Measurements from ENCODE around the gene RAB26. TPM values are rescaled to one million over a fixed set of nuclear protein-coding genes. Genes with fewer than 3 reads are reported as not detected.
A peak's percentile ranks its signal among the peaks of the same experiment; 100 is the strongest.
"Not testable (repeated sequence)": the region's sequence is repeated elsewhere in the genome, so short reads cannot be mapped to it uniquely, and the experiment has no call there.

RAB26 gene
- 1 to 10 TPM; 2.7 to 3.1 (median 3.0) TPM for polyA plus RNA-seq (ENCODE audit: insufficient read length in 3 of 3)

DNA sequence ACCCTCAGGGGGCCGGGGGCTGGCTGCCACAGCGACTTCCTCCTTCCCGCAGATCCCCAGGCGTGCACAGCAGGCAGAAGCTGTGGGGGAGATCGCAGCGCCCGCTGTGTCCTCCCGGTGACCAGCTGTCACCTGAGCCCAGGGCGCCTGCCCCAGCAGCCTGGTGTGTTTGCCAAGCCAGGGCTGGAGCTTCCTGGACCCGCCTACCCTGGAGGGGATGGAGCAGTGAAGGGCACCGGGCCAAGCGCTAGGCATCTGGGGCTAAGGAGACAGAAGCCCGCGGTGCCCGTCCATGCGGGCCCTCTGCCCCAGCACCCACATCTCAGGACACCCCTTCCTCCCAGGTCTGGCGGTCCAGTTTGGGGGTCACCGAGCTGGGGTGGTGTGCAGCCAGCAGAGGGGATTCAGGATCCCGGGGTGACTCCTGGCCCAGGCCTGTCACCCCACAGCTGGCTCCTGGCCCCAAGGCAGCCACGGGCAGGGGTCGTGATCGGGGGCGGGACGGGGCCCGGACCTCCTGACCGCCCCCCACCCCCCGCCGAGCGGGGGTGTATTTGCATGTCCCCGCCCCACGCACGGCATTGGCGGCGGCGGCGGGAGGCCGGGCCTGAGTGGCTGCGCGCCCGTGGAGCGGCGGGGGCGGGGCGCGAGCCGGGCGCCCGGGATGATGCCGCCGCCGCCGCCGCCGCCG is at the start of gene RAB26:
Gene RAB26 (plus strand): TSS at position 645 of the 691 bp plus-strand sequence. CDS start 159 bp downstream, outside the sequence.
- peak in 1 of 3 donors; percentile 25 for DNase-seq (ENCODE audit: low read depth in 3 of 3, low spot score in 2 of 3)

GRCh38 chr16:2101581-2101980 is 46.8 kb upstream of the RAB26 start:
- not testable (repeated sequence) for DNase-seq (ENCODE audit: low read depth in 3 of 3, low spot score in 2 of 3)

GRCh38 chr16:2102471-2102870 is 46.0 kb upstream of the RAB26 start:
- no peak for DNase-seq (ENCODE audit: low read depth in 3 of 3, low spot score in 2 of 3)

DNA sequence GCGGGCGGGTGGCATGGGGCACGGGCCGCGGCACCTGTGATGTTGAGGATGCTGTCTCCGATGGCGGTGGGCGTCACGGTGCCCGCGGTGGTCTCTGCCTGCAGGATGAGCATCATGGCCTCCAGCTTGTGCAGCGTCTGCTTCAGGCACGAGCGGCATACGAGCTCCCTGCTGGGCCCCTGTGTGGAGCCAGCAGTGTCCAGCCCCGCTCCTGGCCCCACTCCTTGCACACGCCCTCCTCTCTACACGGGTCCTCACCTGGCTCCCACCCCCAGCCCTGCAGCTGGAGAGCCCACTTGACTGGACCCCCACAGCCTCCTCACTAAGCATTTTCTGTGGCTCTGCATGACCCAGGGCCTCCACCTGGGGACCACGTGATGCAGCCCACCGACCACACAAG is 44.0 kb upstream of the RAB26 start:
- not testable (repeated sequence) for DNase-seq (ENCODE audit: low read depth in 3 of 3, low spot score in 2 of 3)

DNA sequence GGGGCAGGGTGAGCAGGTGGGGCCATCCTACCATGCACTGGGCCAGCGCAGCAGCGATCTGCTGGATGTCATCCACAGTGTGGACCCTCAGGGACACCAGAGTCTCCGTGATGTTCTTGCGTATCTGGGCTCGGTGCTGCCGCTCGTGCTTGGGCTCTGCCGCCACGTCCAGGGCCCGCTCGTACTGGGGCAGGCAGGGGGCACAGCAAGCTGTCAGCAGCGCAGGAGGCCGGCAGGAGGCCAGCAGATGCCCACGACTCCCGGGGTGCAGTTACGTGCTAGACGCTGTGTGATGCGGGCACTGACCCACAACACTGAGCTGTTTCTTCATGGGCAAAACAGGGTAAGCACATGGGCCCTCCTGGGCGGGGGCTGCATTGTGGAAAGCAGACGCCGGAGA is 43.1 kb upstream of the RAB26 start:
- DNase-seq (ENCODE audit: low read depth in 3 of 3, low spot score in 2 of 3) = not testable (repeated sequence)

DNA sequence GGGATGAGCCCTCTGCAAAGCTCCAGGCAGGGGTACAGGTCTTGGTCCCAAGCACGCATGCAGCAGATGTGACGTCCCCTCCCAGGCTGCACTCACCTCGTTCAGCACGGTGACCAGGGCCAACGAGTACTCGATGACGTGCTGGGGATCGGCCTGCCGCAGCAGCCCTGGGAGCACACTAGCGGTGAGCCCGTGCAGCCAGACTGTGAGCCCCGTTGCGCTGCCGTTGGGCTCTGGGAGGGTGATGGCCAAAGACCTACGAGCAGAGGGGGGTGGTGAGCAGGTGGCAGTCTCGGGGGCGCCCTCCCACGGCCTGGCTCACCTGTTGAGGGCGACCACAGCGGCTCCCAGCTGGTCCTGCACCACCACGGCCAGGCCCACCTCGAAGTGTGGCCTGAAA is 42.7 kb upstream of the RAB26 start:
- not testable (repeated sequence) for DNase-seq (ENCODE audit: low read depth in 3 of 3, low spot score in 2 of 3)

- not testable (repeated sequence) for DNase-seq (ENCODE audit: low read depth in 3 of 3, low spot score in 2 of 3)
Measured at GRCh38 chr16:2106211-2106610, 42.2 kb upstream of the RAB26 start.

- DNase-seq (ENCODE audit: low read depth in 3 of 3, low spot score in 2 of 3) = not testable (repeated sequence)
Measured at GRCh38 chr16:2107121-2107790, 41.2 kb upstream of the RAB26 start.

DNA sequence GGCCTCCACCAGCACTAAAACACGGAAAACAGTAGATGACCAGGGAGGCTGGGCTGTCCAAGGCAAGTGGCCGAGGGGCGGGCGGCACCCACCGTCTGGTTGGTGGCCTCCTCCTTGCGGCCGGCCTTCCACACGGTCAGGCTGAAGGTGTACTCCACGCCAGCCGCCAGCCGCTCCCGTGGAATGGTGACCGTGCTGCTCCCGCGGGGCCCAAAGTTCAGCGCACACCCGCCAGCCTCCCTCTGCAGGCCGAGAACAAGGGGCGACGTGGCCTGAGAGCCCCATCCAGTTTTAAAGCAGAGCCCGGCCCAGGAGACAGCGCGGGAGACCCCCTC is 40.7 kb upstream of the RAB26 start:
- not testable (repeated sequence) for DNase-seq (ENCODE audit: low read depth in 3 of 3, low spot score in 2 of 3)

GRCh38 chr16:2108446-2109270 is 39.8 kb upstream of the RAB26 start:
- DNase-seq (ENCODE audit: low read depth in 3 of 3, low spot score in 2 of 3) = not testable (repeated sequence)

GRCh38 chr16:2109271-2109580 is 39.2 kb upstream of the RAB26 start:
- DNase-seq (ENCODE audit: low read depth in 3 of 3, low spot score in 2 of 3) = not testable (repeated sequence)

DNA sequence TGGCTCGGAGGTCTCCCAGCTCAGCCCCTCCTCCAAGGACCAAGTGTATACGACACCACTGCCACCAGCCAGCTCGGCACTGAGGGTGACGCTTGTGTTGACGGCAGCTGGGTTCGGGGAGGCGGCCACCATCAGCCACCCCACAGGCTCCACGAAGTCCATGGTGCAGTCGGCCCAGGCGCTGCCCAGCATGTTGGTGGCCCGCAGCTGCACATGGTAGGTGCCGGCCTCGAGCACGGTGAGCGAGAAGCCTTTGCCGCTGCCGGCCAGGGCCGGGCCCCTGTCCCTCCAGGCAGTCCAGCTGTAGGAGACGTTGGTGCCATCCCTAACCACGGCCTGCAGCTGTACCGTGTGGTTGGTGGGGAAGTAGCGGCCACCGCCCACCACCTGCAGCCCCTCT is 38.6 kb upstream of the RAB26 start:
- DNase-seq (ENCODE audit: low read depth in 3 of 3, low spot score in 2 of 3) = not testable (repeated sequence)

DNA sequence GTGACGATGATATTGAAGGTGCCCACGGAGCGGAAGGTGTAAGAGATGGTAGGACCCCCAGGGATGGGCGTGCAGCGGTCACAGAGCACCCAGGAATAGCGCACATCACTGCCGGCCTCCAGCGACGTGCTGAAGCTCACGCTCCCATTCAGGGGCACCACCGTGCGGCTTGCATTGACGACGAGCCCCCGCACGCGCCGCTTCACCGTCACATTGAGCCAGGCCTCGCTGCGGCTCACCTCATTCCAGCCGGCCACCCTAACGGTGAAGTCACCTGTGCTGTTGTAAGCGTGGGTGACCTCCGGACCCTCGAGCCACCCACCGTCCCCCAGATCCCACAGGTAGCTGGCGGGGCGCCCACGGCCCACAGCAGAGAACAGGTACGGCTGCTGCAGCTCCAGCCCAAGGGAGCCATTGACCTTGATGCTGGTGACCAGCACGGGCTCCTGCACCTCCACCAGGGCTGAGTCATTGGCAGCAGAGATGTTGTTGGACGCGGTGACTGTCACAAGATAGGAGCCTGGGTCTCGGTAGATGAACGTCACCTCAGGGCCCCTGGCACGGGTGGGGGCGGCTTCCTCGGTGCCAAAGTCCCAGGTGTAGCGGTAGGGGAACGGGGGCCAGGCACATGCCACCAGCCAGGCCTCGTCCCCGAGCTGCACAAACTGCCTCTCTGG is 38.0 kb upstream of the RAB26 start:
- DNase-seq (ENCODE audit: low read depth in 3 of 3, low spot score in 2 of 3) = not testable (repeated sequence)

GRCh38 chr16:2111009-2111353 is 37.4 kb upstream of the RAB26 start:
- not testable (repeated sequence) for DNase-seq (ENCODE audit: low read depth in 3 of 3, low spot score in 2 of 3)

DNA sequence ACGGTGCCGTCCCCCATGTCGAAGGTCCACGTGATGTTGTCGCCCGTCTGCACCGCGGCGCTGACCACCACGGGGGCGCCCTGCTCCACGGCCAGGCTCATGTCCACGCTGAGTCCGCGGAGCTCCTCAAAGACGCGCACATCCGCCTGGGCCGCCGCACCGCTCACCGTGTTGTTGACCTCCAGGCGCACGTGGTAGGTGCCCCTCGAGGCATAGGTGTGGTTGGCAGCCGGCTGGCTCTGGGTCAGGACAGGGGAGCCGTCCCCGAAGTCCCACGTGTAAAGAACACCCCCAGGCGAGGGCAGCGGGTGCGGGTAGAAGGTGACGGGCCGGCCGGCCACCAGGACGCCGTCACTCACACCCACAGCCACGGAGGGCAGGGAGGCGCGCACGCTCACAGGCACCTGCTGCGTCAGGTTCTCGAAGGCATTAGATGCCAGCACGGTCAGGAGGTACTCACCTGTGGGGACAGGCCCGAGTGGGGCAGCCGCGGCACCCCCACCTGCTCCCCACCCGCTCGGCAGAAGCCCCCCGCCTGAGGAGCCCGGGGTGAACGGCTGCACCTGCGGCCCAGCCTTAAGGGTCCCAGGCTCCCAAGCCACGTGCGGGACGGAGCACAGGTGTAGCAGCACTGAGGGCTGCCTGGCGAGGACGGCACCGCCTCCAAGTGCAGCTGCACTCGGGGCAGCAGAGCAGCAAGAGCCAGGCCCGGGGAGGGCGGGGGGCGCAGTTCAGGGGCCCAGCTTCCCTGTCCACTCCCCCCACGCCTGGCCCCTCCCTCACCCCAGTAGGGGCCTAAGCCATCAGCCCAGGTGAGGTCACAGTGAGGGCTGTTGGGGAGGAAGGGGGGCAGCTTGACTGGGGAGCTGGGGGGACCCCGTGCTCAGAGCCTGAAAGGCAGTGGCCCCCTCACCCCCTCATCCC is 36.8 kb upstream of the RAB26 start:
- DNase-seq (ENCODE audit: low read depth in 3 of 3, low spot score in 2 of 3) = not testable (repeated sequence)

- DNase-seq (ENCODE audit: low read depth in 3 of 3, low spot score in 2 of 3) = not testable (repeated sequence)
Measured at GRCh38 chr16:2112539-2113106, 35.8 kb upstream of the RAB26 start.

- DNase-seq (ENCODE audit: low read depth in 3 of 3, low spot score in 2 of 3) = not testable (repeated sequence)
Measured at GRCh38 chr16:2114225-2114624, 34.2 kb upstream of the RAB26 start.

- DNase-seq (ENCODE audit: low read depth in 3 of 3, low spot score in 2 of 3) = not testable (repeated sequence)
Measured at GRCh38 chr16:2114885-2115590, 33.4 kb upstream of the RAB26 start.

GRCh38 chr16:2115591-2115973 is 32.8 kb upstream of the RAB26 start:
- DNase-seq (ENCODE audit: low read depth in 3 of 3, low spot score in 2 of 3) = no peak

Data from right renal cortex interstitium (tissue), 3 donors.